HG03439 (cell line): Measurements from ENCODE around the gene TMEM131L.
A peak's percentile ranks its signal among the peaks of the same experiment; 100 is the strongest.
"Not testable (repeated sequence)": the region's sequence is repeated elsewhere in the genome, so short reads cannot be mapped to it uniquely, and the experiment has no call there.

Experiments used
- ATAC-seq: cut with Tn5 transposase; IDR thresholded peaks from one replicate; pipeline ENCODE4 v1.9.1; 2021; ENCODE audit warnings: mild to moderate bottlenecking, moderate library complexity; ENCODE audit not compliant: unreplicated experiment

The TMEM131L gene

DNA sequence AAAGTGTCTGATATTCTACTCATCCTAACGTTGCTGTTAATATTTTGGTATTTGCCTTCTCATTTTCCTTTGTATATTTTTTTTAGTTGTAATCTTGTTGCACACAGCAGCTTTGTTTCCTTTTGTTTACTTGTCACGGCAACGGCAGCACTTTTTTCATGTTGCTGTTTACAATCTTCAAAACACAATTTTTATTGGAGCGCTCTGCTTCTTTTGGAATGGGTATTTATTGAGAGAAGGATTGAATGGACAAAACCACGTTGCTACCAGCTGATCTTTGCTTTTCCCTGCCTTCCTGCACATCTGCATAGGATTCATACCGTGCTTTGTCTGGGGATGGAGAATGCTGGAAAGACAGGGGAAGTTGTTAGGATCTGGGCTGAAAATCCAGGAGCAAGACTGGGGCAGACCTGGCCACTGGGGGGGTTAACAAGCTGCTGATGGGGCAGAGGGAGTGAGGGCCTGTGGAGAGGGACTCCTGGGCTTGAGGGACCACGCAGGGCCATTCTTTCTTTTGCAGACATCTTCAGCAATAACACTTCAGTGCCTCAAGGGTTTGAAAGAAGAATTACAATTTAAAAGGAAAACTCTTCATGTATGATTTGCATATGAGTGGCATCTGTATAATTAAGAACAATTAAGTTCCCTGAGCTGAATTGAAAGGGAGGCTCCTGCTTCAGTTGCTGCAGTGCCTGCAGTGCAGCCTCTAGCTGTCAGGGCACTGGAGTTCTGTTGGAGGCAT, 69.8 kb downstream of the TMEM131L start:
- no peak for ATAC-seq

DNA sequence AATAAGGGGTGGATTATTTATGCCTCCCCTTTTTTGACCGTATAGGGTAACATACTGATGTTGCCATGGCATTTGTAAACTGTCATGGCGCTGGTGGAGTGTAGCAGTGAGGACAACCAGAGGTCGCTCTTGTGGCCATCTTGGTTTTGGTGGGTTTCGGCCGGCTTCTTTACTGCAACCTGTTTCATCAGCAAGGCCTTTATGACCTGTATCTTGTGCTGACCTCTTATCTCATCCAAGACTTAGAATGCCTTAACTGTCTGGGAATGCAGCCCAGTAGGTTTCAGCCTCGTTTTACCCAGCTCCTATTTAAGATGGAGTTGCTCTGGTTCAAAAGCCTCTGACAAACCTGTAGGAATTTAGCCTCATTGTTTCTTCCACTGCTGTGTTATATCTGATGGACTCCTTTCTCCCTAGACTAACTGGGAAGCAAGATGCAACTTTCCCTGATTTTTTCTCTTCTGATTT, 71.4 kb downstream of the TMEM131L start:
- ATAC-seq, result no peak

DNA sequence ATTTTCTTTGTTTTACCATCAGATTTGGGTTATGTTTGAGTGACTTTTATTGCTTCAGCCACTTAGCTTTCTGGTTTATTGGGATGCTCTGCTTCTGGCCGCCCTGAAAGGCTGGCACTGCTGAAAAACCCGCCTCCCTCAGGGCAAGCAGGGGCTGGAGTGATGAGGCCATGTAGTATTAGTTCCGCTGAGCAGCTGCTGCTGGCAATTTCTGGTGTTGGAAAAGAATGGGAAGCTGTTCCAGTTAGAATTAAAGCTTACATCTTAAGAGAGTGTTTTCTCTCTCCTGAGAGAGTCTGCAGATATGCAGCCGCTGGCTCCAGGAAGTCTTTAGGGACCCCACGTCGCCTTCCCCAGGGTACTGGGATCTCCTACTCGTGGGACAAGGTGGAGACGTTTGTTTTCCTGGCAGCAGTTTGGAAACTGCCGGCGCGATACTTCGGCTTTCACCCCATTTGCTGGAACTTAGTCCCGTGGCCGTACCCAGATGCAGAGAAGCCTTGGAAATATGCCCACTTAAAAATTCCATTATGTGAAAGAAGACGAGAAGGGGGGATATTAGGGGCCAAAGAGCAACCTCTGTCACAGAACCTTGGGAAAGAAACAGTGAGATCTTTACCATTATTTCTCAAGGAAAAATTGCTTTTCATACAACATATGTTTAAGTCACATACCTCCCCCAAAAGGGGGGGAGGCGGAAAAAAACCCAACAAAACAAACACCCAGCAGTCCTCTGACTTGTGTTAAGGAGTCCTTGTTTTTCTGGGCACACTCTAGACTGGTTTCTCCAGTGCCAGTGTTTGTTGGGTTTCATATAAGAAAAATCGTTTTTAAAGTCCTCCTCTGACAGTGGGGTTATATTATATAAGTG, 72.6 kb downstream of the TMEM131L start:
- ATAC-seq, result no peak

DNA sequence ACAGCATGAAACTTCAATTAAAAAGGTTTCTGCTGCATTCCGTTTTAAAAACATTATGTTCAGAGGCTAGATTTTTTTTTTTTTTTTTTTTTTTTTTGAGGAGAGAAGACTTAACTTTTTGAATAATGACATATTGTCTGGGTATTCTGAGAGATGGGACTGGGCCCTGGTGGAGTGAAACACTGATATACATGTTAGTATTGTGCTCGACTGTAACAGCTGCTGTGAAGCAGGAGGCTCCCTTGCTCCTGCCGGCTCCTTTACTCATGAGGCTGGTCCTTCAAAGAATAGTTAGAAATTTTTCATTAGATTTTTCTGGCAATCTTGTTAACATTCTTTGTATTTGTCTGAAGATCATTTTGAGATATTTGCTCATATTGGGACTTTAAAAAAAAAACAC, 73.3 kb downstream of the TMEM131L start:
- ATAC-seq, result no peak

DNA sequence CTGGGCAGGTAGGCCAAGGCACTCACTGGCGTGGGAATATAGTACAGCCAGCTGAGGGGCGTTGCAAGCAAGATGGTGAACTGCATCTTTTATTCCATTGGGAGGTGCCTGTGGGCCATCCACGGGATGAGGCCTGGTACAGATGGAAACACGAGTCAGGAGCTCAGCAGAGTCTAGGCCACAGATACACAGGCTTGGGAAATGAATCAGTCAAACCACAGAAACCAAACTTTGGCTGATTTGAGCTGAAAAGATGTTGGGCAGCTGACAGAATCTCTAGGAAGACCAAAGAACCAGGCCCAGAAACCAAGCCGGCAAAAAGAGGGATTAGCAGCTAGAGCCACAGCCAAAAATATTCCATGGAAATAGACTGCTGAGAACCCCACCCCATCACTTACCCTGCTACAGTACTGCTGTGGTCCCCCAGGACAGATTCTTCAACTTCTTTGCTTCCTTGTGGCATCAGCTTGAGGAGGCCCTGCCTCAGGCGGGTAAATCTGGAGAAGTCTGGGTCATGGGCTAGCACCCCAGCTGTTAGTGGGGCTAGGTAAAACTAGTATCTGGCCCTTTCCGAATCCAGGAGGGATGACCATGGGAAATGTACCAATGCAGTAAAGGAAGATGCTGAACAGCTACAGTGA, 75.4 kb downstream of the TMEM131L start:
- ATAC-seq, result no peak

DNA sequence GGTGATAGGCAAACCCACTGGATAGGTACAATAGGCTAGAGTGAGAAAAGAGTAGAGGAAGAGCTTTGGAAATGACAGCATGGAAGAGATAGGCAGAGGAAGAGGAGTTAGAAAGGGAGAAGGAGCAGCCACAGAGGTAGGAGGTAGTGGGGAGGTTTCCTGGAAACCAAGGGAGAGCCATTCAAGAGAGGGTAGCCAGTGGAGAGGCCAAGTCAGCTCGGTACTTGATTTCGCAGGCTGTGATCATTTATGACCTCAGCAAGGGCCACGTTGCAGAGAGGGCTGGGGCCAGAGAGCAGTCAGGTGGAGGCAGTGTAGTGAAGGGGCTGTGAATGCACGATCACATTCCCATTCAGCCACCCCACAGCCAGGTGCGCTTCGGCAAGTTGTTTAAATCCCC, 76.0 kb downstream of the TMEM131L start:
- ATAC-seq, result no peak

DNA sequence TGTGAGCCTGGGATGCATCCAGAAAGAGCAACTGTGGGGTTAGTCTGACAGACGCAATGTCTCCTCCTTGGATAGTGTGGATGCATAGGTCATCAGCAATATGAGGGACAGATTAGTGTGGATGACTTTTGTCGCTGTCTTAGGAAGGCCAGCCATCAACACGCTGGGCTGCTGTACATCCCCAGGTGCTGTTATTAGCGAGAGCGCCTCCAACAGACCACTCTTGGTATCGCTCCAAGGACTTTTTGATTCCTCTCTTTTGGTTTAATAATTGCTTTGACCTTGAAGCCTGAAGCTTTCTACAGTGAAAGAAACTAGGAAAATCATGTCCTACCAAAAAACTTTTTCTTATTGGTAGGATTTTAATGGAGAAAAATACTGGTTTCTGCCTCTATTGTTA, 76.7 kb downstream of the TMEM131L start:
- no peak for ATAC-seq

DNA sequence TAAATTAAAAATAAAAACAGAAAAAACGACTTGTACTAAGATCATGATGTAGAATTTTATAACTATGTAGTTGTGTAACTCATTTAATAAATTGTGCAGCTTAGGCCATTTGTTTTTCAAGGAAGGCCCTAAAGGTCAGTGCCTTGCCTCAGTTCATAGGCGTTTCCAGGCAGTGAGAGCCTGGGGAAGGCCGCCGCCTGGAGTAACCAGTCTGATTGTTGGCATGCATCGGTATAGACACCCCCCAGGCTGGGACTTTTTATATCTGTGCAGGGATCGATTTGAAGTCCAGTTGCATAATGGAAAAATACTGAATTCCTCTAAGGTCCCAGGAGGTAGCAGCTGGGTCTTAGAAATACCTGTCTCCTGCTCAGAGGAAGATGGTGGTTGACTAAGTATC, 77.2 kb downstream of the TMEM131L start:
- ATAC-seq, result no peak

DNA sequence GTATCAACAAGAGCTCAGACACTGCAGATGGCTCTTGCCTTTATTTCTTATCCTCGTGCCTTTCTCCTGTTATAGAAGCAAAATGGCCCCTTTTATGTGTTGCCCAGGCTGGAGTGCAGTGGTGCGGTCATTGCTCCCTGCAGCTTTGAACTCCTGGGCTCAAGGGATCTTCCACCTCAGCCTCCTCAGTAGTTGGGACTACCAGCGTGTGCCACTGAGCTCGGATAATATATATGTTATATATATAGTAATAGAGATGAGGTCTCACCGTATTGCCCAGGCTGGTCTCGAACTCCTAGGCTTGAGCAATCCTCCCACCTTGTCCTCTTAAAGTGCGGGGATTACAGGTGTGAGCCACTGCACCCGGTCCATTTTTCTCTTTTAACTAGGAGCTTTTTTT, 79.7 kb downstream of the TMEM131L start:
- no peak for ATAC-seq

DNA sequence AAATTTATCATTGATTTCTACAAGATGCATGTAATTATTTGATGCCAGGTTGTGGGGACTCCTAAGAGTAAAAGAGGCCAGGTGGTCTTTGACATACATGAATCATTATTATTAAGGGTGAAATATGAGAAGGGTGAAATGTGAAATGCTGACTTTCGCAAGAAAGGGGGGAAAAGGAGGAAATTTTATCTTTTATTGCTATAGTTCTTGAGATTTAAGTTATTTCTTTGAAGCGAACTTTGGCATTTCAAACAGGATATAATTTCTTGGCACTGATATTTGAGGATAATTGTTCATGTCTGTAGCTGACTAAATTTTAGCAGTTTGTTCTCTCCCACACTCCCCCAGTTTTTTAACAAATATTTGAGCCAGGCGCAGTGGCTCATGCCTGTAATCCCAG, 80.1 kb downstream of the TMEM131L start:
- no peak for ATAC-seq

DNA sequence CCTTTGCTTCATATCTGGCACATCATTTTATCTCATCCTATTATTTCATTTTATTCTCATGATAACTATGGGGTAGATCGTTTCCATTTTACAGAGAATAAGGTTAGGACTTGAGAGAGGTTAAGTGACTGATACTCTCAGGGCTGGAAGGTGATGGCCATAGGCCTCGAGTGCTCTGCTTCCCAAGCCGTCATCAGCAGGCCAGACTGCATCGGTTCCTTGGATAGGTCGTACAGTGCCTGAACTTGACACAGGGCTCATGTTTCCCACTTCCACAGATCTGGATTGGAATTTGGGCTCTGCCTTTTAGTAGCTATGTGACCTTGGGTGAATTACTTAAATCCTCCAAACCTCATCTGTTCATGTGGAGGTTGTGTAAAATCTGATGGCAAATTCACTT, 81.4 kb downstream of the TMEM131L start:
- no peak for ATAC-seq

DNA sequence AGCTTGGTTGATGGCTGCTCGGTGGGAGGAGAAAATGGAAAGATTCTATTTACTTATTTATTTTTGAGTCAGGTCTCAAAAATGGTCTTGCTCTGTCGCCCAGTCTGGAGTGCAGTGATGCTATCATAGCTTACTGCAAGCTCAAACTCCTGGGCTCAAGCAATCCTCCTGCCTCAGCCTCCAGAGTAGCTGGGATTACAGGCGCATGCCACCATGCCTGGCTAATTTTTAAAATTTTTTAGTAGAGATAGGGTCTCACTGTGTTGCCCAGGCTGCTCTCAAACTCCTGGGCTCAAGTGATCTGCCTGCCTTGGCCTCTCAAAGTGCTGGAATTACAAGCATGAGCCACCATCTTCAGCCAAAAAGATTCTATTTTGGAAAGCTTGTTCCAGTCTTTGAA, 82.7 kb downstream of the TMEM131L start:
- ATAC-seq, result not testable (repeated sequence)

DNA sequence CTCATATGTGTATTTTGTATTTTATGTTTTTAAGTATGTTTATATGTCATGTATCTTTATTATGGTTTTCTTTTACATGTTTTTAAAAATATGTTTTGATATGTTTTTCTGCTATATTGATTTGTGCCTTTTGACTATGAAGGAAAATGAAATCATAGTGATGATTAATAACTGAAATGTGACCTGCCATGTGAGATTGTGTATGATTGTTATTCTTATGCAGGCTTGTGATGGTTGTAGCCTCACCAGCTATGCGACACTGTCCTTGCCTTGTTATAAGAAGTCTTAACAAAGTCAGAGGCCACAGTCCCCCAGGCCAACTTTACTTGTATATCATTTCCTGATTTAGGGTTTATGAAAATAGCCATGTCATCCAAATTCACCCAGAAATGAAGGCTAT, 83.2 kb downstream of the TMEM131L start:
- ATAC-seq, result no peak

DNA sequence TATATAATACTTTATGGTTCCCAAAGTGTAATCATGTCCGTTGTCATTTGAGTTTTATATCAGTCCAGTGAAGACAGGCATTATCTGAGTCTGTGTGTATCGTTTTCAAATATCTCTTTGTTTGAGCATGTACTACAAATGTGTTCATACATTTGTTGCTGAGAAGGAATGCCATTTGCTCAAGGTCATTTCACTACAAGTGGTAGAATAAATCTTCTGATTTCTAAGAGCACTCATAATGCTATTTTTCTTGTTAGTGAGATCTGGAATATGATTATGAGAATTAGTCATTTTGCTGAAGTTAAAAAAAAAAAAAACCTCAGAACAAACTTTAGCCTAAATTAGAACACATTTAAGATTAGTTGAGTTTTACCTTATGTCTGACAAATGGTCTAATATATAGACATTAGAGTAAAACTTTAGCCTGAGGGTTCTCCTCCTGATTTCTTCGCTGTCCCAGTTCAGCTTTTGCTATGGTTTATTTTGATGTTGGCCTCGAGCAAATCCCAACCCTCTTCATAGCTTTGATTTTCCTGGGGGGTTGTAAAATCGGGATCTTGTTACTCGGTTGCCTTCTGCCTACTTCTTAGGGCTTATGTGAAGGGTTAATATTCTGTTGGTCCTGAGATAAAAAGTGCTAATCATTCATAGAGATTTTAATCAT, 87.1 kb downstream of the TMEM131L start:
- no peak for ATAC-seq

DNA sequence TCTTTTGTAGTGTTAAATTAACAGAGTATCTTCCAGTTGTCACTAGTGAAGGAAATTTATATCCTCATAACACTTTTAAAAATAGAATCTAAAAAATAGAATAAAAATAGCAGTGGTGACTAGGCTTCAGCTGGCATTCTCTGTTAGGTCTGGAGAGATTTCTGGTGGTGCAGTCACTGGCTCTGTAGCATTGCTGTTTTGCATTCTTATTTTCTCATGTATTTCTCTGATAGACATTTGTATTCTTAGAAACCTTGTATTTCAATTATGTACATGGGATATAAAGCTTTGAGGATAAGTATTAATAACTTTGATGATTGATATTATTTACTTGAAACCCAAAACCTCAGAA, 87.6 kb downstream of the TMEM131L start:
- ATAC-seq, result no peak

DNA sequence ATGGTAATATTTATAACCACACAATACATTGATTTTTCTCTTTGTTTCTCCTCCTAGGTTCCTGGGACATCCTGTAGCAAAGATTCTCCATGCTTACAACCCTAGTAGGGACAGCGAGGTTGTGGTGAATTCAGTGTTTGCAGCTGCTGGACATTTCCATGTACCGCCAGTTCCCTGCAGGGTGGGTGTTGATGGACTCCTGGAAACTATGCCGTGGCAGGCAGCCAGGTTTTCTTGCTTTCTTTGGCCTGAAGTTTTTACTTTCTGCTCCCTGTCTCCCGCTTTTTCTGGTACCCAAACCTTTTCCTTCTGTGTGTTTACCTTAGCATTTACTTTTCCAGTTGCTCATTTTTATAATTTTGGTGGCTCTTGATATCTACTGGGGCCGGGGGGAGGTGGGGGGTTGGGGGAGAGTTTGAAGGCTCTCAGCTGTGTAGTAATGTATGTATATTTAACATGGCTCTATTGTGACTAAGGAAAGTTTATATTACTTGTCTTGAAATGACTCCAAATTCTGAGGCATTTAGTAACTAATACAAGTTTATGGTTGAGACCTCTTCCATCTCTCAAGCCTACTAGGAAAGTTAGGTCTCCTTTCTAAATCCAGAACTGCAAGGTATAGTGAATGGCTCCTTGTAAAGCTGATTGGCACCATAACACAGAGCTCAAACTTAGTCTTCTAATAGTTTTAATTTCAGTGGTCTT, 89.7 kb downstream of the TMEM131L start:
- ATAC-seq, result no peak

DNA sequence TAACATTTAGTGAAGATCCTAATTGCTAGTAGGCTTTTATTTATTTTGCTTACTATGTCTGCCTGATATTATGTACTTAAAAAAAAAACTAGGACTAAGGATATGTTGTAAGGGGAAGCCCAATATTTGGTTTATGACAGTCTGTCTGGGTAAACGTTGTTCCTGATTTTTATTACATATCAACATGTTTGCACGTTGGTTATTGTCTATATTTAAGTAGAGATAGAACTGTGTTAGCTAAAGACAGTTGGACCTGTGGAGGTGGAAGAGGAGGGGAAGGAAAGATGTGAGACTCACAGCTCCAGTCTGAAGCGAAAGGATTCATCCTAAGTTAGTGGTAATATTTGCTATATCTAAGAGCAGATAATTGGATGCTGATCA, 90.3 kb downstream of the TMEM131L start:
- ATAC-seq, result no peak

DNA sequence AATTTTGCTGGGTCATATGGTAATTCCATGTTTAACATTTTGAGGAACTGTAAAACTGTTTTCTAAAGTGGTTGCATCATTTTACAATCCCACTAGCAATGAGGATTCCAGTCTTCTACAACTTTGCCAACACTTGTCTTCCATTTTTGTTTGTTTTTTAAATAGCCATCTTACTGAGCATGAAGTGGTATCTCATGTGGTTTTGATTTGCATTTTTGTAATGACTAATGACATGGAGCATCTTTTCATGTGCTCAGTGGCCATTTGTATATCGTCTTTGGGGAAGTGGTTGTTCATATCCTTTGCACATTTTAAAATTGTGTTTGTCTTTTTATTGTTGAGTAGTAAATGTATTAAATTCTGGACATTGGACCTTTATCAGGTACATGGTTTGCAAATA, 94.7 kb downstream of the TMEM131L start:
- peak; percentile 70 for ATAC-seq

DNA sequence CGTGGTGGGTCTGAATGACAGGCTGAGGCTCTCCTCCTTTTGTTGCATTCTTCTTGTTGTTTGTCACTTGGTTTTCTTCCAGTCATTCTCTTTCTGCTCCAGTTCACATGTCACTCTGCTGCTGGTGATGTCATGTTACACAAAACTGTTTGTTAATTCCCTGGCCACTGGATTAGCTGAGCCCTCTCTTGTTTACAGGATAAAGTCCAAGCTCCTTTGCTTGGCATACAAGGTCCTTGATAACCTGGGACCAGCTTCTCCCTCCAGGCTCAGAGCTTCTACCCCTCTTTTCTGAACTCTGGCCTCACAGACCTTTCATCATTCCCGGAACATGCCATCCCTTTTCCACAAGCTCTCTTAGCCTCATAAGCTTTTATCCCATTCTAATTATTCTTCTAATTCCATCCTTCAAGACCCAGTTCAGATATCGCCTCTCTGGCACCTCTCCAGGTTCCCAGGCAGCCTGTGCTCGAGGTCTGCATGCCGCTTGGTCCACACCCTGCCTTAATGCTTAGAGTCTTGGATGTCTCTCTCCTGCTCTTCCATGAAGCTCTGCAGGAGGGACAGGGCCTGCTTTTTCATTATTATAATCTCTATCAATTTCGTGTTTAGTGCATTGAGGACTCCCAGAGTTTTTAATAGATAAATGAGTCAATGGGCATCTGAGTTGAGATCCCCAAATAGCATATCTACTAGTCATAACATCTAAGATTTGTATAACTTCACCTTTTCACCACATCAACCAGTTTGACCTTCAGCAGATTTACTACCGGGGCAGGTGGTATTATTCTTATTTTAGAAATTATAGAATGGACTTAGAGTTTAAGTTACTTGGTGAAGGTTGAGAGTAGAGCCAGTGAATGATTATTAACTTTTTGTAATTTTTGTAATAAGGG, 98.7 kb downstream of the TMEM131L start:
- ATAC-seq, result no peak
